ENCODE measurements around the gene ATP5F1E.
"Not testable (repeated sequence)": the region's sequence is repeated elsewhere in the genome, so short reads cannot be mapped to it uniquely, and the experiment has no call there.

Gene ATP5F1E

DNA sequence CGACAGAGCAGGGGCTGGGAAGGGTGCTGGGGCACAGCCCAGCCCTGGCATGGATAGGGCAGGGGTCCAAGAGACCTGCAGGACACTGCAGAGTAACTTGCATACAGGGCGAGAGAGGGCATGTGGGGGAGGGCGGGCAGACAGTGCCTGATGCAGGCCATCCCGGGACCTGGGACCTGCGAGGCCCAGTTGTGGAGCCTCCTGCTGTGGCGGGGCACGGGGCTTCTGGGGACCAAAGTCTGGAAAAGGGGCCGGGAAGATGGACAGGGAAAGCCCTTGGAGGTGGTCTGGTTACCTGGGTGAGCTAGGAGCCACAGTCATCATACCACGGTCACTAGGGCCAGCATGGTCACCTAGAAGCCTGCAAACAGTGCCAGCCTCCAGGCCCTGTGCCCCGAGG, 13.3 kb downstream of the ATP5F1E start:
- DNase-seq, result peak; percentile 0

DNA sequence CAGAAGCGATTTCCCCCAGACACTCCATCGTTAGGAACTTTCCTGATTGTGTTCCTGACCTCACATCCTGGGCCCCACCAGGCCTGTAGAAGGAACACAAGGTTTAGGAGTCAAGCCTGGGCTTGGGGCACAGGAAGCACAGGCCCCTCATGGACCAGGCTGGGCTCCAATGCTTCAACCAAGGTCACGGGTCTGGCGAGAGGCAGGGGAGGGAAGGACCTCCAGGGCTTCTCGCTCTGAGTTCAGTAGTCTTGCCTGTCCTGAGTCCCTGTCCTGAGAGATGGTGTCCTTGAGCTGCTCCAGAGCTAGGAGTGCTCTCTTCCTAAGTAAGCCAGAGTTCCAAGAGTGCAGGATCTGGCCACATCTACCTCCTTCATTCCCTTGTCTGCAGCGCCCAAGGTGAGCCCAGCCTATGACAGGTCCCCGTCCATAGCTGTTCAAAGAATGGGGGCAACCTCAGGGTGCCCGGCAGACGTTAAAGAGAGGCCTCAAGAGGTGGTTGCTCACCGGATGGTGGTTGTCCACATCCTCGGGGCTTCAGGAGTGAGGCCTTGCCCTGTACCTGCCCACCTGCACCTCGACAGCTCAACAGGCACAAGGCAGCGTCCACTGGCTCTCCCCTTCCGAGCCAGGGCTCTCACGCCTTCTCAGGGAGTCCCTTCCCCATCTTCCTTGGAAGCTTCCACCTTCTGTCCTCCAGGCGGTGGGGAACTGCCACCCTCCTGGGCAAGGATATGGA, 14.5 kb downstream of the ATP5F1E start:
- peak; percentile 2 for DNase-seq

DNA sequence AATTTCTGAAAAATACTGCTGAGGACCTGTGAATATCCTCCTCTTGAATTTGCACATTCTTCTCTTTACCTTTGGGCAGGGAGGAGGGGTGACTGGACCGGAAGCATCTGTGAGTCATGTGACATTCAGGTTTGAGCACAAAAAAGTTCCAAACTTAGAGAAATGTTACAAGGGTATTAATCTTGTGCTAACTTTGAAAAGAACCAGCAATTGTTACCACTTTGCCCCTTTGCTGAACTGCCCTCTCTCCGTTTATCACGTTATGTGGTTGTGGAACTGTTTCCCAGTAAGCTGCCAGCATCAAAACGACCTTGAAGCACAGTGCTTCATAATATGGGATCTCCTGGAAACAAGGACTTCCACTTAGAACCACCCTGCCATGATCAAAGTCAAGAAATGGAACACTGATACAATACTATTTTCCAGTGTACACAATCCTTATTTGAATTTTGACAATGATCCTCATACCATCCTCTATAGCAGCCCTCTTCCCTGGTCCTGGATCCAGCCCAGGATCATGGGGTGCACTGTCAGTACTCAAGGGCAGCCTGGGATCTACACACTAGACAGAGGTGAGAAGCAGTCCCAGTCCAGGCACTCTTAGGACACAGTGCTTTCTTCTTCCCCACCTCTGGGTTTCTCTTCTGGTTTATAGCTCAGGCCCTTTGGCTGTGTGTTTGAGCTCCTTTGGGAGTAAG, 15.2 kb downstream of the ATP5F1E start:
- DNase-seq, result peak; percentile 40

DNA sequence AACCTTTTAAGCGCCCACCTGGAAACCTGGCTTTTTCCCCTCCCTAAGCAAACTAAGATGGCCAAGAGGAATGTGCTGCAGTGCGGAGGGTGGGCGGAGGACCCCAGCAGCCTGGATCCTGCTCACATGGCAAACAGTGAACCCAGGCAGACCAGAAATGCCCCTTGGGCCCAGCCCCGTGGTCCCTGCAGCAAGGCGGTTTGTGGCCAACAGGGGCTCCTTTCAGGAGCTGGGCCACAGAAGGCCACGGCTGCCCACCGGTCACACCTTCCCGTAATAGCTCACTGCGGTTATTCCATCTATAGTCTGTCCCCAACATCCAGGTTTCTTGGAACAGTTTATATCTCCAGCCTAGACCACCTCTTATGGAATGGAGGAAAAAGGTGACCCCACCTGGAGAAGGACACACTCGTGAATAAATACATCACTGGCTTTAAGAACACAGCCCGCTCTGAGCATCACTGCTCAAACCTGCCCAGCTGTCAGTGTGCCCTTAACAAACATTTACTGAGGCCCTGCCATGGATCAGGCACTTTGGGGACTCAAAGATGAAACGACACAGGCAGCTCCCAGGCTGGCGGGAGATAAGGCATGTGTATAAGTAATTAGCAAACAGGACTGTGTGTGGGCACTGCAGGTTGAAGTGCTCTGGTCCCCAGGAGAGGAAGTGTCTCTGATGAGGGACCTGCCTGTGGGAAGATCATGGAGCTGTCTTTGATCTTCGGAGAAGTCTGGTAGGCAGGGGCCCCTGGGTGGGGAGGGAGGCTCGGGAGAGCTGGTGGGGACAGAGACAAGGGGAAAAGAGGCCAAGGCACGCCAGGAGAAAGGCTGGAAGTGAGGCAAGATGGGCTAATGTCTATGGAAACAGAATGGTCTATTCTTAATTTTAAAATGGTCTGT, 16.1 kb downstream of the ATP5F1E start:
- DNase-seq, result peak; percentile 1

DNA sequence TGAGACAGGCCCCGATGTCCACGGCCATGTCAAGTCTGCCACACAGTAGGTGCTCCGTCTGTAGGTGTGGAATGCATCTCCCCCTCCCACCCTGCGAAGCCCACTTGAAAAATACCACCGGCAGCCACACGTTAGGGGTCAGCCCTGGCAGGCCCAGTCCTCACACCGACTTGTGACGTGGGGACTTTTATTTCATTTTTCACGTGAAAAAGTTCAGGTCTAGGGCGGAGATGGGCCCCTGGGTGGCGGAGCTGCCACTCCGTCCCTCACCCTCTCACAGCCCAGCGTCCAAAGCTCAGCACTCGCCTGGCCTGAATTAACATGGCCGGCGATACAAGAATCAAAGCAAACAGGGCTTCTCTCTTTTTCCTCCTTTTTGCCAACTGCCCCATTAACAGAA, 16.7 kb downstream of the ATP5F1E start:
- peak; percentile 0 for DNase-seq

DNA sequence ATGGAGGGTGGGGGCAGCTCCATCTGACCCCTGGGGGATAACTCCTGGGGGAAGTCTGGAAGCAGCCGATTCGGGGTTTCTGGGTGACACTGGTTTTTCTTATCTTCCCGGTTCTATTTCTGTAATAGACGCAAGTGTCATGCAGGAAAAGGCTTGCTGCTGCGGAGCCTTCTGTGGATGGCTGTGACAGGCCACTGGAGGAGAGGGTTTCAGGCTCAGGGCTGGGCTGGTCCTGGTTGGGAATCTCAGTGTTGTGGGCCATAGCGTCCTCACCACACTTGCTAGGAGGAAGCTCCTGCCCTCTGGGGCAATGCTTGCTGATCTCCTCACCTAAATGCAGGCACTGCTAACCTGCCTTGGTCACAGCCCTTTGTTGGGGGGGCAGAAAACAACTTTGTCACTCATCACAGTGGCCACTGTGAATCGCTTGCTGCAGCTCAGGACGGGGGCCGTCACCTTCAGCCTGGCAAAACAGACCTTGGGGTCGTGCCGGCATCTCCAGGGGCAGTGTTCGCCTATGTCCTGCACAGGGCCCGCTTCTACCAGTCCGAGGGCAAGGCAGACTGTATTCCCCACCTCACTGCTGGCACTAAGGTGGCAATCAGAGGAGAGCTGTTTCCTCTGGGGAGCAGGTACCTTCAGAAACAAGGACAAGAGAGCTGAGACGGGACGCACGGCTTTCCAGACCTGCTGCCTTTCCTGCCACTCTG, 17.3 kb downstream of the ATP5F1E start:
- DNase-seq, result peak; percentile 1

DNA sequence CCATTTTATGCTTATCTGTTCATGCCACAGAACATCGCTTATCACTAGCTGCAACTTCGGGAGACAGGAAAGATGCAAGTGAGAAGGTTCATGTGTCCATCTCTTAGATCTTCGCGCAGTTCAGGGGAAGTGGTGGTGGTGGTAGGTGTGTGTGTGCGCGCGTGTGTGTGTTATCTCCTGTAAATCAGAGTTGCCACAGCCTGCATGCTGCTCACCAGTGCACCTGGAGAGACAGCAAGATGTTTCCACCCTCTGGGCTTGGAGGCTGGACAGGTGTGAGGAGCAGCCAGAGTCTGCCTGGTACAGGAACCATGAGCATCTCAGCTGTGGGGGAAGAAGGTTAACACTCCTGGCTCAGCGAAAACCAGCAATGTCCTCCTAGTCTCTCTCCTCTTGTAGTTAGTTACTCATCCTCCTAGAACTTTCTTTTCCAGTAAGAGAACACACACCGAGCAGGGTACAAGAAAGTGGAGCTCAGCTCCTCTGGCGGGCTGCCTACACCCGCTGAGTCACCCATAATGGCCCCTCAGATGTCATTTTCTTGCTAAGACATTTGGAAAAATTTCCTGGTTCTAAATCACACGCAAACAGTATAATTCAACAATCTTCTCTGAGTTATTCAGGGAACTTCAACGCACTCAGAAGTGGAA, 18.1 kb downstream of the ATP5F1E start:
- peak; percentile 24 for DNase-seq

DNA sequence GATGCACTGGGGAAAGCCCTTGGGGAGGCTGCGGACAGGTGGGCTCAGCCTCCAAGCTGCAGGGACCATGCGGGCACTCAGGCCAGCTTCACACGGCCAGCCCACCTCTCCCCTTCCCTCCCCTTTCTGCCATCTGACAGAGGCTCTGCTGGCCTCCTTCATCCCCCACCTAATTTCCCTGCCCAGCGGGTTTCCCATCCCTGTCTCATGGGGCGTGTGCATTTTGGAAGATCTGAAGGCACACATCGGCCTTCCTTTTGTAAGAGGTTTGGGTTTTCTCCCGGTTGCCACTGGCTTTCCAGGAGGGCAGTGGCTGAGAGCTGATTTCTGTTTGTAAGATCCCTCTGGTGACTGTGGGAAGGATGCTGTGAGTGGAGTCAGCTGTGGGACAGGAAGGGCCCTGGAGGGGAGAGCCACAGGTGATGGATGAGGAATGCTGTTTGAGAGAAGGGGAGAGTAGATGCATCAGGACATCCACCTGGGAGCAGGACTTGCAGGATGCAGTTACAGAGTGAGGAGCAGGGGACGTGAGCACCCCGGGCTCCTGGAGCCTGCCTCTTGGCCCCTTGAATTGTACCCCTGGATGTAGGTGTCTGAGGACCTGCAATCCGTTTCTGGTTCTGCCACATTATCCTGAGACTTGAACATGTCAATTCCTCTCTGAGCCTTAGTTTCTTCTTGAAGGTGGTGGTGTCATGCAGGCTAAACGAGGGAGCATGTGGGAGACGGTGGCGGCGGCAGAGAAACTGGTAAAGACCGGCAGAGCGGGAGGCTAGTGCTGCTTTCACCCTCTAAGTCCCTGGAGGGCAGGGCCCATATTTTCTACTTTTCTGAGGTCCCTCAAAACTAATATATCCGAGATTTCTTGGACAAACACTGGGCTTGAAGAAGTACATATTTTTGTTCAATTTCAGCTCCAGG, 18.8 kb downstream of the ATP5F1E start:
- peak; percentile 0 for DNase-seq

DNA sequence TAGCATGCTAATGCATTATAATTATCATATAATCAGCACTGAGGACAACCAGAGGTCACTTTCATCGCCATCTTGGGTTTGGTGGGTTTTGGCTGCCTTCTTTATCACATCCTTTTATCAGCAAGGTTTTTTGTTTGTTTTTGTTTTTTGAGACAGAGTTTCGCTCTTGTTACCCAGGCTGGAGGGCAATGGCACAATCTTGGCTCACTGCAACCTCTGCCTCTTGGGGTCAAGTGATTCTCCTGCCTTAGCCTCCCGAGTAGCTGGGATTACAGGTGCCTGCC, 20.3 kb downstream of the ATP5F1E start:
- not testable (repeated sequence) for DNase-seq

DNA sequence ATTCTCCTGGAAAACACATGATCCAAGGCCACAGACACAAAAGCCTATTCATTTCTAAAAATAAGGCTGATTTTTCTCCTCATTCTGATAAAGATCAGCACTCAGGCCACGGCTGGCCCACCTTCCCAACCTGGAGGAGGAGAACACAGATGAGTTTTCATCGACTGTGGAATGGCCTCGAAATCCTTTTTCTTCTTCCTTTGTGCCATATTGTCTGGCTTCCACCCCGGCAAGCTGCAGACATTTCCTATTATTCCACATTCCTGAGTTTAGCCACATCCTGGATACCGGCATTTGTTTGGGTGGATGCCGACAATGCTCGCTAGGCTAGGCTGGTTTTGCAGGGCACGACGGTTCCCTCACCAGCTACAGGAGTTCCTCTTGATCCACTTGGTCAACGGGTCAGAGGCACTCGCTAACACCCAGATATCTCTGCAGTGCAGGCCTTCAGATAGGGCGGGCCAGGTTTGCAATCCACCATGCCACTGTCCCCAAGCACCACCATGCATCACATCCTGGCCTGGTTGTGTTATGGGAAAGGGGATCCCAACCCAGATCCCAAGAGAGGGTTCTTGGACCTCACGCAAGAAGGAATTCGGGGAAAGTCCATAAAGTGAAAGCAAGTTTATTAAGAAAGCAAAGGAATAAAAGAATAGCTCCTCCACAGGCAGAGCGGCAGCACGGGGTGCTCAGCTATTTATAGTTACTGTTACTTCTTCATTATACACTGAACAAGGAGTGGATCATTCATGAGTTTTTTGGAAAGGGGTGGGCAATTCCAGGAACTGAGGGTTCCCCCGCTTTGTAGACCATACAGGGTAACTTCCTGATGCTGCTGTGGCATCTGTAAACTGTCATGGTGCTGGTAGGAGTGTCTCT, 20.9 kb downstream of the ATP5F1E start:
- DNase-seq, result peak; percentile 3

DNA sequence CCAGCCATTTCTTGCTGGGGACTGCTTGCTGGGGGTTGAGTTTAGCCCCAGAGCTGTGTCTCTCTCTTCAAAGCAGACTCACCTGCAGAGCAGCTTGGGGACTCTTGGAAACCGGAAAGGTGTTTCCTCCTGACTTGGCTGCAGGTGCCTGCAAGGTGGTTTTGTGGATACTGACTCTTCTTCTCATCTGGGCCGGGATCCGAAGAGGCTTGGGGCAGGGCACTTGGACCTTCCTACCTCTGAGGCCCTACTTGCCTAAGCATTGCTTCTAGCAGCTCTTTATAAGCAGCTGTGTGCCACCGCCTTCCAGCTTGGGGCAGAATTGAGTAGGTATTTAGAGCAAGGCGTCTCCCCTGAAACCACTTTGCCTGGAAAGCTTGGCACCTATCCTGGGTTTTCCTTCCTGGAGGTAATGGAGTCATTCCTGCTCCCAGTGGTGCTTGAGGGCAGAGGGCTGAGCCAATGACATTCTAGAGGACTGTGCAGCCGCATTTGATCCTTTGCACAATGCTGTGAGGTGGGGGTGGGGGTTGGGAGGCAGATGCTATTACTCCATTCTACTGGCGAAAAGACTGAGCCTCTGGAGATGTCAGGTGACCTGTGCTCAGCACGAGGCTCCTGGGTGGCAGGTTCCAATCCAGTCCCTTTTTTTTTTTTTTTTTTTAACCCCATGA, 21.7 kb downstream of the ATP5F1E start:
- DNase-seq, result peak; percentile 1

DNA sequence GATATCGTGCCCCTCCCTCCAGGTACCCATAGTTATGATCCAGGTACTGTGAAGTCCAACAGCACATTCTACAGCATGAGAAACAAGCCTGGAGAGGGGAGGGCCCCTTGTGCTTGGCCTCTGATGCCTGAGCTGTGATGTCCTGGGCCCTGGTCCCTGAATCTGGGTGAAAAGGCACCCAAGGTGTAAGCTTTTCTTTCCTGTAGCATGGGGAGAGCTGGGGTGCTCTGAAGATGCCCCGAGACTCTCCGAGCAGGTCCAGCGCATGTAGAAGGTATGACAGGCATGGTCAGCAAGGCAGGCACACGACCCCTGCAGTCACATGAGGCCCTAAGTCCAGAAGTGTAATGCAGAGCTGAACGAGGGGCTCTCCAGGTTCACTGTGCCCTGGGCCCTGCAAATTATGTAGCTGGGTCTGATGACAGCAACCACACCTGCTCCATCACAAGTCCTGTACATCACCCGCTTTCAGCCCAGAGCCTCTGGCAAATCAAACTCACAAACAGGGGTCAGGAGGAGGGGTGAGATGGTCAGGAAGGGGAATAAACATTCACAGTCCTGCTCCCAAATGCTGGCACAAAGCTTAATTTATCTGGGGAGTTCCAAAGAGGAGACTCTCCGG, 23.3 kb downstream of the ATP5F1E start:
- DNase-seq, result peak; percentile 0

DNA sequence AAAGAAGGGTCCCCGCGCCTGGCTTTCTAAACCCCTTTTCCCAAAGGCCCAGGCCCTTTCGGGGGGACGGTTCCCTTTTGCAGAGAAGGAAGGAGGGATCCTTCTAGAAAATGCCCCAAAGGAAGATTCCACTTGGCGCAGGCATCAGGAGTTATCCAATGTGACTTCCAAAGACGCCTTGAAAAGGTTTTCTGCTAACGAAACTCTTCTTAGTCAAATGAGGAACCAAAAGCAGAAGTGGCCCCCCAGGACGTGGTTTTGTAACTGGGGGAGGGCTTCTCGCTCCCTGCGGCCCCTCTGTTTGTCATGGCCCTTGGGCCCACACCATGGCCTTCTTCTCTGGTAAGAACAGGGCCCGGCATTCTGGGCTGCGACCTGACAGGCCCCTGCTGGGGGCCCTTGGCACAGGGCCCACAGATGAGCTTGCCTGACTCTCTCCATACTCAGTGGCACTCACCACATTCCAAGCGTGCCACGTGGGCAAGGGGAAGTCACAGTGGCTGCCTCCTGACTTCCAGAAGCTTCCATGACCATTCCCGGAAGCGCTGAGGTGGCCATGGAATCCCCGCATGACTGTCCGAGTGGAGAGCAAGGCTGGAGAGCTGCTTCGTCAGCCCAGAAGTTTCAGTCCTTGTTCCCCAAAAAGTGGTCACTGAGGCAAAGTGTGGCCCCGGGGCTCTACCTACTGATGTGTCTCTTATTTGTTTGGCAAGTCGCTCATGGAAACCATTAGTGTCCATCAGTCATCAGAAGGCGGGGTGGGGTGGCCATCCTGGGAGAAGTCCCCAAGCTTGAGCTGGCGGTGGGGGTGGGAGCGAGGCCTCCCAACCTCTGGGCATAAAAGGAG, 24.2 kb downstream of the ATP5F1E start:
- no peak for DNase-seq

DNA sequence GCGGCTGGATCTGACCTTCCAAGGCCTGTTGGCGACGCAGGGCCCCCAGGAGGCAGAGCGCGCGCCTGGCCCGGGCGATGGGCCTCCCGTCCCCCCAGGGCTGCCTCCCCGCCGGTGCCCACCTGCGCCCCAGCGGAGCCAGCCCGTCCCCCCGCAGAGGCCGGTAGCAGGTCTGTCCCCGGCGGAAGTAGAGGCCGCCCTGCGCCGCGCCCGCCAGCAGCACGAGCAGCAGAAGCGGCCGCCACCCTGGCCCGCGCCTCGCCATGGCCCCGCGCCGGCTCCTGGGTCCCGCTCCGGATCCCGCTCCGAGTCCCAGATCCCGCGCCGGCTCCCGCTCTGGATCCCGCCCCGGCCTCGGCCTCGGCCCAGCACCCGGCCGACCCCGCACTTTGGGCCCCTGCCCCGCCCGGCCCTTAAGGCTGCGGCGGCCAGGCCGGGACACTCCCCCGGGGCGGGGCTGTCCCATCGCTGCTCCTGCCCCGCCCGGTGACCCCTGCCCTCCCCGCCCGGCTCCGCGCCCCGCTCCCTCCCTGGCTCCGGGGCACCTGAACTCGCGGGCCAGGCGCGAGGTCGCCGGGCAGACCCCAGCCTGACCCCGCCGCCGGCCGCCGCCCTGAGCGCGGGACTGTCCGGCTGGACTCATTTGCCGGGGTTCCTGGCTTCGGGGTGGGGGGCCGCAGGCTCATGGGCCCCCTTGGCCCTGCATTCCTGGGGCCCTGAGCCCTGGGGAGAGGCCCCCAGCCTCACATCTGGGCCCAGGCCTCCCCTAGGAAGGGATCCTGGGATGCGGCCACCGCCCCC, 25.1 kb downstream of the ATP5F1E start, which contains the start of gene CTSZ:
TSS of gene CTSZ (minus strand) at position 391 of the 801 bp plus-strand sequence. CDS start at position 265, 126 bp downstream.
- DNase-seq, result peak; percentile 53

DNA sequence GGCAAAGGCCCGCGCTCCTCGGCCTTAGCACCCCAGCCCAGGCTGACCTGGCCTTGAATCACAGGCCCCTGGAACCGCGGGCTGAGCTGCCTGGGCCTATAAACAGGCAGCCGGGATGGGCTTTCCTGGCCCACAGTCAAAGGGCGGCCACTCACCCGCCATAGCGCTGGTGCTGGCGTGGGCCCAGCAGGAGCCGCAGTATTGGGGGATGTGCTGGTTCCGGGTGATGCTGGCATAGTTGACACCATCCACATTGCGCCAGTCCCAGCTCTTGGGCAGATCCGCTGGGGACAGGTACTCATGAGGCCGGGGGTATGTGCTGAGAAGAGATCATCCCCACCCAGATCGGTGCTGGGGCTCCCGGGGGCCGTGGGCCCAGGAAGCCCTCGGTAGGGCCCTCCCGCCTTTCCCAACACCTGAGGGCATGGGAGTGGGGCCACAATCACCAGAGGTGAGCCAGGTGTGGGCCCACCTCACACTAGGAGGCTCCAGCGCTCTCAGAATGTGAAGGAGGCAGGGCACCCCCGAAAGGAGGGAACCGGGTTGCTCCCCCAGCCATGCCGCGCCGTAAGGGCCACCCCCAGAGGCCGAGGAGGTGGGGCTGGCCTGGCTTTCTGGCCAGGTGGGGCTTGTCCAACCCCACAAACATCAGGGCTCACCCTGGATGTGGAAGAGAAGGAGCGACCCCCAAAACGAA, 25.8 kb downstream of the ATP5F1E start:
- no peak for DNase-seq

DNA sequence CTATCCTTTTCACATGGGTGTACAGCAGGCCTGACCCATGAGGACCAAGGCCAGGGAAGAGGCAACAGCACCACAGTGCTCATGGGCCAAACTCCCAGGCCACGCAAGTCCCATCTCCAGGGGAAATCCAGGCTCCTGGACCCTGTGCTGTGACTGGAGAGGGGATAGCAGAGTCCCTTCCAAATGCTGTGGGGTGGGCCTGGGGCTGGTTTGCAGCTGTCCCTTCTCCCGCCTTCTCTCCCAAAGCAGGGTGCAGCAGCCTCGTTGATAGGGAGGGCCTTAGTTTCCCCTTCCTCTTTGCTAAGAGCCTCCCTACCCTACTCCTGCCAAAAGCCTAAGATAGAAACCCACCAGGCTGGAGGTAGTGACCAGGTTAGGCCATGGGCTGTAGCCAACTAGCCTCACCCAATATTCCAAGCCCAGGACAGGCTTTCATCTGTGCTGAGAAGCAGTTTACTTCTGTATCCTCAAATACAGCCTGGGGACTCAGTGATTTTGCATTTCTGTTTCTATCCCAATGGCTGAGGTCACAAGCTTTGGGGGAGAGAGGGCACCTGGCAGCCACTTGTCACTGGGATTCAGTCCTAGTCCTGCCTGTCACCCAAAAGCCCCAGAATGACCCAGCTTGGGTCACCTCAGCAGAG, 26.5 kb downstream of the ATP5F1E start:
- DNase-seq, result no peak
